ENCODE measurements around the gene AHDC1. TPM values are rescaled to one million over a fixed set of nuclear protein-coding genes. Genes with fewer than 3 reads are reported as not detected.

AHDC1 gene
- 27.2 TPM for total RNA-seq

GRCh38 chr1:27603681-27604578, at the start of gene AHDC1:
TSS of gene AHDC1 (minus strand) at chr1:27604144. CDS start at chr1:27552115, 52,029 bp downstream.

GRCh38 chr1:27634985-27635367, 31.0 kb upstream of the AHDC1 start, which contains the start of gene FGR:
TSS of gene FGR (minus strand) at chr1:27635185. CDS start at chr1:27623916, 11,269 bp downstream.

GRCh38 chr1:27489973-27490741, 113.8 kb downstream of the AHDC1 start, which contains the start of gene WASF2:
TSS of gene WASF2 (minus strand) at chr1:27490167. CDS start at chr1:27428890, 61,277 bp downstream.

Small RNA genes within 50 kb of the gene (small RNA-seq; reads per million reads assigned to genes)
- not detected for gene AL031729.1 (ENCODE audit: low replicate concordance)

Other genes with a start within 250 kb of the AHDC1 start
- gene MAP3K6, start 237.2 kb downstream of the AHDC1 start, total RNA-seq = 2.5 TPM
- not detected for gene FCN3, start 229.3 kb downstream of the AHDC1 start, total RNA-seq
- not detected for gene CD164L2, start 220.8 kb downstream of the AHDC1 start, total RNA-seq
- 0.31 TPM for gene GPR3, start 211.5 kb downstream of the AHDC1 start, total RNA-seq
- 10.0 TPM for gene WASF2, start 114.0 kb downstream of the AHDC1 start, total RNA-seq
- 0.31 TPM for gene FGR, start 31.0 kb upstream of the AHDC1 start, total RNA-seq
- gene IFI6, start 68.0 kb upstream of the AHDC1 start, total RNA-seq = 23.2 TPM
- 10.3 TPM for gene FAM76A, start 121.8 kb upstream of the AHDC1 start, total RNA-seq
- gene STX12, start 169.1 kb upstream of the AHDC1 start, total RNA-seq = 121 TPM
- gene PPP1R8, start 226.6 kb upstream of the AHDC1 start, total RNA-seq = 48.5 TPM

Data from parietal lobe (tissue), 2 donors.